CD4-positive, alpha-beta T cell treated with Interleukin-6 for 4 hours (primary cell): ENCODE data around the gene SCRN3.
"Not testable (repeated sequence)": the region's sequence is repeated elsewhere in the genome, so short reads cannot be mapped to it uniquely, and the experiment has no call there.

ENCODE experiments used
- DNase-seq: peaks from one replicate; pipeline ENCODE4 v3.0.0-alpha.2; 2020; ENCODE audit warnings: mixed read lengths

The SCRN3 gene, protein sequence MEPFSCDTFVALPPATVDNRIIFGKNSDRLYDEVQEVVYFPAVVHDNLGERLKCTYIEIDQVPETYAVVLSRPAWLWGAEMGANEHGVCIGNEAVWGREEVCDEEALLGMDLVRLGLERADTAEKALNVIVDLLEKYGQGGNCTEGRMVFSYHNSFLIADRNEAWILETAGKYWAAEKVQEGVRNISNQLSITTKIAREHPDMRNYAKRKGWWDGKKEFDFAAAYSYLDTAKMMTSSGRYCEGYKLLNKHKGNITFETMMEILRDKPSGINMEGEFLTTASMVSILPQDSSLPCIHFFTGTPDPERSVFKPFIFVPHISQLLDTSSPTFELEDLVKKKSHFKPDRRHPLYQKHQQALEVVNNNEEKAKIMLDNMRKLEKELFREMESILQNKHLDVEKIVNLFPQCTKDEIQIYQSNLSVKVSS

GRCh38 chr2:174395284-174395968, at the start of gene SCRN3:
TSS of gene SCRN3 (plus strand) at chr2:174395730. CDS start at chr2:174398284, 2,554 bp downstream.
- DNase-seq = peak; percentile 82

- no peak for DNase-seq
These were observed 45.5 kb upstream of the SCRN3 start for GRCh38 chr2:174350018-174350417.

DNA sequence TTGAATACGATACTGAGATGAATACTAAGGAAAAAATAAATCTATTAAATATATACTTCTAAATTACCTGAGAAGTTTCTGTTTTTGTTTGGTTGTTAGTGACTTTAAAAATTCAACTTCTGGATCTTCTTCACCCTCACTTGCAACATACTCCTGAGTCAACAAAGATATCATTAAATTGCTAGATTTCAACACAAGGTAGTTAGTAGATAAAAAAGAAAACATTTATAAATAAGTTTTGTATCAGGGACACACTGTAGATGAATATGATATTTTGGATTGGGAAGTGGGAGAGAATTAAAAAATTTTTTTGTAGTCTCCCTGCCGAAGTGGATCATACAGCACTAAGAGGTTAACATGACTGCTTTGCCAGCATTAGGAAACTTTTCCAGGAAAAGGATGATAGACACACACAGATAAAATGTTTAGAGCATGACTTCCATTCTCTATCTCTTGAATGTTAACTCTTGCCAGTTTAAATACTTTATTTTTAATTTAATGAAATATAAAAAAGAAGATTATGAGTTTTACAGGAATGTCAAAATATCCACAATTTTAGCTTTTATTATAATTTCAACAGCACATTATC, 44.8 kb upstream of the SCRN3 start:
- DNase-seq = no peak

- DNase-seq = no peak
These were observed 42.5 kb upstream of the SCRN3 start for GRCh38 chr2:174353004-174353403.

- DNase-seq = no peak
These were observed 39.2 kb upstream of the SCRN3 start for GRCh38 chr2:174356347-174356746.

DNA sequence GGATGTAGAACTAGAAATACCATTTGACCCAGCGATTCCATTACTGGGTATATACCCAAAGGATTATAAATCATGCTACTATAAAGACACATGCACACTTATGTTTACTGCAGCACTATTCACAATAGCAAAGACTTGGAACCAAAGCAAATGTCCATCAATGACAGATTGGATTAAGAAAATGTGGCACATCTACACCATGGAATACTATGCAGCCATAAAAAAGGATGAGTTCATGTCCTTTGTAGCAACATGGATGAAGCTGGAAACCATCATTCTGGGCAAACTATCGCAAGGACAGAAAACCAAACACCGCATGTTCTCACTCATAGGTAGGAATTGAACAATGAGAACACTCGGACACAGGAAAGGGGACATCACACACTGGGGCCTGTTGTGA, 35.9 kb upstream of the SCRN3 start:
- DNase-seq = not testable (repeated sequence)

- DNase-seq = no peak
These were observed 32.6 kb upstream of the SCRN3 start for GRCh38 chr2:174362949-174363348.

GRCh38 chr2:174363492-174364225, 31.9 kb upstream of the SCRN3 start:
- DNase-seq = not testable (repeated sequence)

DNA sequence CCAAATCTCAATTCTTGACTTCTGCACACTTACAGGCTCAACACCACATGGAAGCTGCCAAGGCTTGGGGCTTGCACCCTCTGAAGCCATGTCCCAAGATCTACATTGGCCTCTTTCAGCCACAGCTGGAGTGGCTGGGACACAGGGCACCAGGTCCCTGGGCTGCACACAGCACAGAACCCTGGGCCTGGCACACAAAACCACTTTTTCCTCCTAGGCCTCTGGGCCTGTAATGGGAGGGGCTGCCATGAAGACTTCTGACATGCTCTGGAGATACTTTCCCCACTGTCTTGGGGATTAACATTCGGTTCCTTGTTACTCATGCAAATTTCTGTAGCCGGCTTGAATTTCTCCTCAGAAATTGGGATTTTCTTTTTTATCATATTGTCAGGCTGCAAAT, 30.9 kb upstream of the SCRN3 start:
- no peak for DNase-seq

DNA sequence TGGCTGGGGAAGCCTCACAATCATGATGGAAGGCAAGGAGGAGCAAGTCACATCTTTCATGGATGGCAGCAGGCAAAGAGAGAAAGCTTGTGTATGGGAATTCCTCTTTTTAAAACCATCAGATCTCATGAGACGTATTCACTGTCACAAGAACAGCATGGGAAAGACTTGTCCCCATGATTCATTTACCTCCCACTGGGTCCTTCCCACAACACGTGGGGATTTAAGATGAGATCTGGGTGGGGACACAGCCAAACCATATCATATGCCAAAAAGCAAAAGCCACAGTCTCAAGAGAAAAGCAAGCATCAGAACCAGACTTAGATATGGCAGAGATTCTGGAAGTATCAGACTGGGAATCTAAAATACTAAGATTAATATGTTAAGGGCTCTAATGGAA, 30.0 kb upstream of the SCRN3 start:
- no peak for DNase-seq

GRCh38 chr2:174368691-174369090, 26.8 kb upstream of the SCRN3 start:
- DNase-seq = no peak

GRCh38 chr2:174376967-174377366, 18.6 kb upstream of the SCRN3 start:
- no peak for DNase-seq

DNA sequence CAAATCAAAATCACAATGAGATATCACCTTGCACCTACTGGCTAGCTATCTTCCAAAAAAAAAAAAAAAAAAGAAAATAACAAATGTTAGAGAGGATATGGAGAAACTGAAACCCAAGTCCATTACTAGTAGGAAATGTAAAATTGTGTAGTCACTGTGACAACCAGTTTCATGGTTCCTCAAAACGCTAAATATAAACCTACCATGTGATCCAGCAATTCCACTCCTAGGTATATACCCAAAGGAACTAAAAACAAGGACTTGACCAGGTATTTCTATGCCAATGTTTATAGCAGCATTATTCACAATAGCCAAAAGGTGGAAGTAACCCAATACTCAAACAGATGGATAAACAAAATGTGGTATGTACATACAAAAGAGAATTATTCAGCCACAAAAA, 11.7 kb upstream of the SCRN3 start:
- no peak for DNase-seq

GRCh38 chr2:174385201-174385600, 10.3 kb upstream of the SCRN3 start:
- DNase-seq = no peak

DNA sequence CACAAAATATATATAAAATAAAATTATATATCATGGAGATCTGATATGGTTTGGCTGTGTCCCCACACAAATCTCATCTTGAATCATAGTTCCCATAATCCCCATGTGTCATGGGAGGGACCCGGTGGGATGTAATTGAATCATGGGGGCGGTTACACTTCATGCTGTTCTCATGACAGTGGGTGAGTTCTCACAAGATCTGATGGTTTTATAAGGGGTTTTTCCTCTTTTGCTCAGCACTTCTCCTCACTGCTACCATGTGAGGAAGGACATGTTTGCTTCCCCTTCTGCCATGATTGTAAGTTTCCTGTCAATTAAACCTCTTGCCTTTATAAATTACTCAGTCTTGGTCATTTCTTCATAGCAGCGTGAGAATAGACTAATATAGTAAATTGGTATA, 6.8 kb upstream of the SCRN3 start:
- not testable (repeated sequence) for DNase-seq

DNA sequence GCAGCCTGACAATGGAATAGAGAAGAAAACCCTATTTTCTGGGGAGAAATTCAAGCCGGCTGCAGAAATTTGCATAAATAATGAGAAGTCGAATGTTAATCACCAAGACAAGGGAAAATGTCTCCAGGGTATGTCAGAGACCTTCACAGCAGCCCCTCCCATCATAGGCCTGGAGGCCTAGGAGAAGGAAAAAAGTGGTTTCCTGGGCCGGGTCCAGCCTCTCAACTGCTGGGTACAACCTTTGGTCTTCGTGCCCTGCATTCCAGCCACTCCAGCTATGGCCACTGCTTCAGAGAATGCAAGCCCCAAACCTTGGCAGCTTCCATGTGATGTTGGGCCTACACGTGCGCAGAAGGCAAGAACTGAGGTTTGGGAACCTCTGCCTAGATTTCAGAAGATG, 6.0 kb upstream of the SCRN3 start:
- no peak for DNase-seq

GRCh38 chr2:174390303-174390702, 5.2 kb upstream of the SCRN3 start:
- not testable (repeated sequence) for DNase-seq

GRCh38 chr2:174392706-174393105, 2.8 kb upstream of the SCRN3 start:
- no peak for DNase-seq

- DNase-seq = peak; percentile 25
These were observed 570 bp downstream of the SCRN3 start for GRCh38 chr2:174395969-174396630.

DNA sequence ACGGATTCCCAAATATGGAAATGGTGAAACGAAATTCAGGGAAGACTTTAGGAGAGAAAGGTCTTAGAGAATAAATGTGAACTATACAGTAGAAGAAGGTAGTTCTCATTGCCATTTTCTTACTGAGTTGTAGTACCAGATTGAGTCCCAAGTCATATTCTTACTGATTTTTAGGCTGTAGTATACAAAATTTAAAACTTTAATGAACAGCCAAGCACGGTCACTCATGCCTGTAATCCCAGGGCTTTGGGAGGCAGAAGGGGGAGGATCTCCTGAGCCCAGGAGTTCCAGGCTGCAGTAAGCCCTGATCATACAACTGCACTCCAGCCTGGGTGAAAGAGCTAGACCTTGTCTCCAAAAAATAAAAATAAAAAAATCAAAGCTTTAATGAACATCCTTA, 2.2 kb downstream of the SCRN3 start:
- DNase-seq = no peak

- DNase-seq = no peak
These were observed 3.6 kb downstream of the SCRN3 start for GRCh38 chr2:174399171-174399570.

- no peak for DNase-seq
These were observed 5.3 kb downstream of the SCRN3 start for GRCh38 chr2:174400853-174401252.

DNA sequence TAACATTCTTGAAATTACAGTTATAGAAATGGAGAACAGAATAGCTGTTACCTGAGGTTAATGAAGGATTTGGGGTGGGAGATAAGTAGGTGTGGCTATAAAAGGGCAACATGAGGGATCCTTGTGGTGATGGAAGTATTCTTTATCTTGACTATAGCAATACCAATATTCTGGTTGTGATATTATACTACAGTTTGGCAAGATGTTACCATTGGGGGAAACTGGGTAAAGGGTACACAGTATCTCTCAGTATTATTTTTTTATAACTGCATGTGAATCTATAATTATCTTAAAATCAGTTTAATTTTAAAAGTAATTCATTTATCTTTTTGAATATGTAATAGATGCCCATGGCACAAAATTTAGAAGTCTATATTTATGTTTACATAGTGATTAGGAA, 8.1 kb downstream of the SCRN3 start:
- no peak for DNase-seq
